AG09319 (cell line): ENCODE data around the gene MLLT1.

Experiments used
- DNase-seq: peaks from one replicate; pipeline ENCODE4 v3.0.0-alpha.2; 2010; ENCODE audit warnings: low read depth; ENCODE audit errors: extremely low read depth
- CTCF ChIP-seq: IDR thresholded peaks from 2 replicates; pipeline ENCODE4 v1.5.1; 2011; ENCODE audit warnings: low read depth, mild to moderate bottlenecking, inconsistent platforms, low read length, moderate library complexity

Gene MLLT1

GRCh38 chr19:6313398-6313969 is 33.7 kb upstream of the MLLT1 start:
- no peak for DNase-seq
- no peak for TF ChIP-seq CTCF

GRCh38 chr19:6312018-6312417 is 32.2 kb upstream of the MLLT1 start:
- DNase-seq = no peak
- no peak for TF ChIP-seq CTCF

- DNase-seq = no peak
- TF ChIP-seq CTCF = no peak
Measured at GRCh38 chr19:6298413-6298812, 18.6 kb upstream of the MLLT1 start.

GRCh38 chr19:6297202-6297601 is 17.4 kb upstream of the MLLT1 start:
- no peak for DNase-seq
- no peak for TF ChIP-seq CTCF

GRCh38 chr19:6292006-6292405 is 12.2 kb upstream of the MLLT1 start:
- no peak for TF ChIP-seq CTCF
- DNase-seq = no peak

- DNase-seq = no peak
- TF ChIP-seq CTCF = no peak
Measured at GRCh38 chr19:6288737-6289136, 9.0 kb upstream of the MLLT1 start.

GRCh38 chr19:6287269-6287885 is 7.6 kb upstream of the MLLT1 start:
- no peak for DNase-seq
- no peak for TF ChIP-seq CTCF
